HG03139 (cell line): ENCODE results near the gene SCYL2.

Experiments
- ATAC-seq: cut with Tn5 transposase; IDR thresholded peaks from one replicate; pipeline ENCODE4 v1.9.1; 2021; ENCODE audit not compliant: unreplicated experiment

The SCYL2 gene

DNA sequence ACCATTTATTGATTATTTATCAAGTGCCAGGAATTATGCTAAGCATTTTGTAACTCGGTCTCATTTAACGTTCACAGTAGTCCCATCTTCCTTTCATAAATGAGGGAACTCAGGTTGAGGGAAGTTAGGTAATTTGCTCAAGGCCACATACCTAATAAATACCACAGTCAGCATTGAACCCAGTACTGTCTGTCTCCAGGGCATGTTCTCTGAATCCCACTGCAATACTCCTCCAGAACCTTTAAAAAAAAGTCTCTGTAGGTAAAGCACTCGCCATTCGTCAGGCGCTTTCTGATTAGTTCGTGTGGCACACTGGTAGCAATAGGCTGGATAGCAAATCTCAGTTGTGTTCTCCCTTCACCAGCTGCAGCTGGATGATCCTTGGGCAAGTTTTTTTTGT, 104.2 kb downstream of the SCYL2 start:
- ATAC-seq, result no peak

DNA sequence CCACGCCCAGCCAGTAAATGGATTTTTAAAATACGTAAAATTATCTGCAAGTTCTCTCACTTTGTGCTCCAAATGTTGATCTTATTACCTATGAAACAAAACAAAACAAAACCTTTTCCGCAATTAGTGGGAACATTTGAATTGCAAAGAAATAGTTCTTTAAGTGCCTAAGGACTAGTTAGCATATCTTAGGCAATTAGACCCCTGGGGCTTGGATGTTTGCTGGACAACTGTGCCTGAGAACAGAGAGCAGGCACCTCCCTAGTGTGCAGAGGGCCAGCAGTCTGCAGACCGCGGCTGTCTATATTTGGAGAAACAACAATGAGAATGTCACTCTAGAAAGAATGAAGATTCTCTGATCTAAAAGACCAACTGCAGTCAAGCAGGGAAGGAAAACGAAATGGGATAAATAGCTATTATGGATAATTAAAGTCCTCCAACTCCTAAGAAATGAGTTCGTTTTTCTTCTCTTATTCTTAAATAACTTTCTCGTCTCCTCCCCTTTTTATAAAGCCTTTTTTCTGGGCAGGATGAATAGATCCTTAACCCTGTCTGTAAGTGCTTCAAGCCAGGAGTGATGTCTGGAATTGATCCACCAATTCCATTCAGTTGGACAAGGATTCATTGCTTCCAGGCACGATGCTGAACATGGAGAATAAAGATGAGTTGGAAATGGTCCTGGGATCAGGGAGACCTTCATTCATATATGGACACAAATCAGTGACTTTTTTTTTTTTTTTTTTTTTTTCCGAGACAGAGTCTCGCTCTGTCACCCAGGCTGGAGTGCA, 106.1 kb downstream of the SCYL2 start:
- ATAC-seq, result no peak

DNA sequence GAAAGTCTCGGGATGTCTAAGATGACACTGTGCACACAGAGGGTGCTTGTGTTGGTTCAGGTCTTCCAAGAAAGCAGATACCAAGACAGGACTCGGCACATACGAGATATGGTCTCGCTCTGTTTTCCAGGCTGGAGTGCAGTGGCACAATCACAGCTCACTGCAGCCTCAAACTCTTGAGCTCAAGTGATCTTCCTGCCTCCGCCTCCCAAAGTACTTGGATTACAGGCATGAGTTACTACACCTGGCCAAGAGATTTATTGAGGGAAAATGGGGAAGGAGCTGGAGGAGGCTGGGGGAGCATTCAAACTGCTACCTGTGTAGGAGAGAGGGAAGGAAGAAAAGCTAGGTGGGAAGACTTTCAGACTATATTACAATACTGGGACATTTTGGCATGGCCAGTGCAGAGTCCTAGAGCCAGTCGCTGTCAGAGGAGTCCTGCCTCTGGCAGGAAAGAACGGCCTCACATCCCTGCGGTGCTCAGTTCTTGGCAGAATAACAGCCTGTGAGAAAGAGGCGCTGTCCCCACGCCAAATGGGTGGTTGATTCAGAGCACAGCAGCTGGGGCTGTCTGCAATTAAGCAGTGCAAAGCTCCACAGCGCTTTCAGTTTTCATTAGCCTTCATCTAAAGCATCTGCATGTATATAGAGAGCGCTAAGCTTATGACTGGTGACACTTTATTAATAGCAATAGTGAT, 108.2 kb downstream of the SCYL2 start:
- no peak for ATAC-seq

DNA sequence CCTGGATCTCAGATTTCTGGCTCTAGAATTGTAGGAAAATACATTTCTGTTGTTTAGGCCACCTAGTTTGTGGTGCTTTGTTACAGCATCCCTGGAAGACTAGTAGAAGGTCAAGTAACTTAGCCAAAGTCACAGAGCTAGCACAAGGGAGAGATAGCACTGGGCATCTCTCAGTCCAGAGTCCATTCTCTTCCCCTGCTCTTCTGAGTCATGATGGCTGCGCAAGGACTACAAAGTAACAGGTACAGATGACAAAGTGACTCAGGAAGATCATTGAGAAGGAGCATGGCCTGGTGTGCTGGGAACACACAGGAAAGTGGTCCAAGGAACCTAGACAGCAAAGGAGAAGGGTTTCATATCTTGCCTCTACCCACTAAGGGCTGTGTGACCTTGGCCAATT, 109.2 kb downstream of the SCYL2 start:
- ATAC-seq, result no peak

DNA sequence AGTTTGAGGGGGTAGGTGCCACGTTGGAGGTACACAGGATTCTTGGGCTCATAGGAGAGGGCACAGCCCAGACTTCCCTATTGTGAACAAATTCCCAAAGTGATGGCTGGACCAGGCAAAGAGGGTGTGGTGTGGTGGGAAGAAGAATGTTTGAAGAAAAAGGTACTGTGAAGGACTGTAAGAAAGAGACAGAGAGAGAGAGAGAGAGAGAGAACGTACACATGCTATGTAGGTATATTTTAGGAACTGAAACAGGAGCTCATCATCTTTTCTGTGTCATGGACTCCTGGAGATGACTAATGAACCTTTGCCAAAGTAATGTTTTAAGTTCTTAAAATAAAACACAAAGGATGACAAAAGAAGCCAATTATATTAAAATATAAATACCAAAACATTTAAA, 114.4 kb downstream of the SCYL2 start:
- no peak for ATAC-seq

DNA sequence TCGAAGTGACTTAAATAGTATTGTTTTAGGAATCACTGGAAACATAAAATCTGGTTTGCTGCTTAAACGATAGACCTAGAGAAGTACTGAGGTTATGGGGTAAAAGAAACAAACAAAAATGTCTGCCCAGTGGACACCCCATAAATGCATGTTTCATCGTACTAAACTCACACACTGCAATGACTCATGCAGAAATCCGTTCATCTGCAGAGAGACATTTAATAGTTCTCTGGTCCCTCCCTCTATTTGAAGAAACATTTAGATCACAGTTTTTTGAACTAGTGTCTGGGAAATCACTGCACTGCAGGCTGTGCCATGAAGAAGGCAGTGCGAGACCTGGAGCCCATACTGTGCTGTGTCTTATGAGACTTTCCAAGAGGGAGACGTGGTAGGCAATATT, 115.4 kb downstream of the SCYL2 start:
- ATAC-seq, result no peak

DNA sequence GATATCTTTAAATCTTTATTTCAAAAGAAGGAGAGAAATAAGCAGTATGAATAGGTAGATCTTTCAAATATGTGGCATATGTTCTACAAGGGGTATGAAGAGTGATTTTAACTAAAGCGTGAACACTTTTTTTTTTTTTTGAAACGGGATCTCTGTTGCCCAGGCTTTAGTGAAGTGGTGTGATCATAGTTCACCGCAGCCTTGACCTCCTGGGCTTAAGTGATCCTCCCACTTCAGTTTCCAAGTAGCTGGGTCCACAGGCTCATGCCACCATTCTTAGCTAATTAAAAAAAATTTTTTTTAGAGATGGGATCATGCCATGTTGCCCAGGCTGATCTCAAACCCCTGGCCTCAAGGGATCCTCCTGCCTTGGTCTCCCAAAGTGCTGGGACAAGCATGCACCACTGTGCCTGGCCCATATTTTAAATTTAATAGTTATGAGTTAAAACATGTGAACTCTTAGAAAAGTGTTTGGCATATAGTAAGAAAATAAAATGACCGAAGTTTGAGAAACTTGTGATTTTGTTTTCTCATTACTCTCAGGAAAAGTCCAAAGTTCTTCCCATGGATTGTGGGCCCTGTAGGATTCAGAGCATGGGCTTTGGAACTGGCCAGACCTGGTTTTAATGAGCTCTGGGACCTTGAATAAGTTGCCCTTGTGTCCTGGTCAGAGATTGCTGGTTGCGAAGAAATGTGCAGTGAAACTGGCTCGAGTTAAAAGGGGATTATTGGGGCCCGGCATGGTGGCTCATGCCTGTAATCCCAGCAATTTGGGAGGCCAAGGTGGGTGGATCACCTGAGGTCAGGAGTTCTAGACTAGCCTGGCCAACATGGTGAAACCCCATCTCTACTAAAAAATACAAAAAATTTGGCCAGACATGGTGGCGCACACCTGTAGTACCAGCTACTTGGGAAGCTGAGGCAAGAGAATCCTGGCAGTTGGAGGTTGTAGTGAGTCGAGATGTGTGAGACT, 116.9 kb downstream of the SCYL2 start:
- ATAC-seq, result no peak

DNA sequence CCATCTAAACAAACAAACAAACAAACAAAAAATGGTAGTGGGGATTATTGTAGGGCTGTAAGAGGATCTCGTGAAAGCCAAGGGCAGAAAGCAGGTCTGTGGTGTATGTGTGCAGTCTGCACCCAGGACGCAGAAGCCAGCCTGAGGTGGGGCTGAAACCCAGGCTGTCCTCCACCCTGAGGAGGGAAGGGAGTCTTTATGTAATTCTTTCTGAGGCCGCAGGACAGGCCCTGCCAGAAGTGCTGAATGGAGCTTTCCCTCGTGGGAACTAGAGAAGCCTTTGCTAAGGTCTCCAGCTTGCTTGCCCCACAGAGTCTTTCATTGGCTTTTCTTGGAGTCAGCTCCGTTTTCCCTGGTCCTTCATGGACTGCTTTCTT, 117.6 kb downstream of the SCYL2 start:
- no peak for ATAC-seq

DNA sequence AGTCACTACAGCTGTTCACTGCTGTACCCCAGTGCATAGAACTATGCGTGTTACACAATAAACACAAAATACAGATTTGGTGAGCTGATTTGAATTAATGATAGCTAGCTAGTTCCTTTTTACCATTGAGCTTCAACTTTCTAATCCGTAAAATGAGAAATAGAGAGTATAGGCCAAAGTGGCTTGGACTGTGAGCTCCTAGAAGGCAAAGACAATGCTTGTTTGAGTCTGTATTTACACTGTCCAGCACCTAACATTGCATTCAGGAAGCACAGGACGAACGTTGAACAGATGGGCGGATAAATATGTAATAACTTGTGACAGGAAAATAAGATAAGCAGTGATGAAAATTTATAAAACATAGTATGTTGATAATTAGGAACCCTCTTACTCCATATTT, 121.4 kb downstream of the SCYL2 start:
- ATAC-seq, result no peak
